ENCODE measurements around the gene POLR2H.
A peak's percentile ranks its signal among the peaks of the same experiment; 100 is the strongest.
"Not testable (repeated sequence)": the region's sequence is repeated elsewhere in the genome, so short reads cannot be mapped to it uniquely, and the experiment has no call there.

The POLR2H gene

DNA sequence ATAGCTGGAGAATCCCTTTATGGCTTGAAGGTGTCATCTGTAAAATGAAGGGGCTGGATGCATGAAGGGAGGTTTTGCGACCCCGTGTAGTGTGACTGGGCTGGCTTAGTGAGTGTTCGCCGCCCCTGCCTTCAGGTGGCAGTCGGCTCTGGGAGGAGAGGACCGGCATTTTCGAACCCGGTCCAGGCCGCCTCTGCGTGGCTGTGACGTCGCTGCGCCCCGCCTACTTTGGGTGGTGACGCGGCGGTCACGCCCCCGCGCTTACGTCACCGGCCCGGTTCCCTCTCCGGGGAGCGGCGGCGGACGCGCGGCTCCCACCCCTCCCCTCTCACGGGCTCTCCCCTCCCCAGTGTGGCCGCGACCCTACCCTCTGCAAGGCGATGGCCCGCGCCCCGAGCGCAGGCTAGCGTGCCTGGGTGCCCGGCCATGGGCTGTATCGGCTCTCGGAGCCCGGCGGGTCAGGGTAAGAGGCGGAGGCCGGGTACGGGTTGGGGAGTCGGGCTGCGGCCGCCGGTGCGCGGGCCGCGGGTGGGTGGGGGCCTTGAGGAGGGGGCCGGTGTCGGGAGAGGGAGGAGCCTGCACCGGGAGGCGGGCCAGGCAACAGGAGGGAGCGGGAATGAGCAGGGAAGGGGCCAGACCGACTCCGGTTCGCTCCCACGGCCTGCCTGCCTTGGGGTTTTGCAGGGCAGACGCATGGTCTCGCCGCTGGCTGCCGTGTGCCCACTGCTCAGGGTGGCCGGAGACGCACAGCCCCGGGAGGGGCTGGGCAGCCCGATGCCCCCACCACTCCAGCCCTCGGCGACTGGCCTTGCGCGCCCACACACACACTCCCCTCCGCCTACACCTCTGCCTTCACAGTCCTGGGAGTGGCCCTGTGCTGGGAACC is 25.6 kb upstream of the POLR2H start:
- peak; percentile 69 to 85 (median 82) for DNase-seq (ENCODE audit: low read depth in 3 of 3)

DNA sequence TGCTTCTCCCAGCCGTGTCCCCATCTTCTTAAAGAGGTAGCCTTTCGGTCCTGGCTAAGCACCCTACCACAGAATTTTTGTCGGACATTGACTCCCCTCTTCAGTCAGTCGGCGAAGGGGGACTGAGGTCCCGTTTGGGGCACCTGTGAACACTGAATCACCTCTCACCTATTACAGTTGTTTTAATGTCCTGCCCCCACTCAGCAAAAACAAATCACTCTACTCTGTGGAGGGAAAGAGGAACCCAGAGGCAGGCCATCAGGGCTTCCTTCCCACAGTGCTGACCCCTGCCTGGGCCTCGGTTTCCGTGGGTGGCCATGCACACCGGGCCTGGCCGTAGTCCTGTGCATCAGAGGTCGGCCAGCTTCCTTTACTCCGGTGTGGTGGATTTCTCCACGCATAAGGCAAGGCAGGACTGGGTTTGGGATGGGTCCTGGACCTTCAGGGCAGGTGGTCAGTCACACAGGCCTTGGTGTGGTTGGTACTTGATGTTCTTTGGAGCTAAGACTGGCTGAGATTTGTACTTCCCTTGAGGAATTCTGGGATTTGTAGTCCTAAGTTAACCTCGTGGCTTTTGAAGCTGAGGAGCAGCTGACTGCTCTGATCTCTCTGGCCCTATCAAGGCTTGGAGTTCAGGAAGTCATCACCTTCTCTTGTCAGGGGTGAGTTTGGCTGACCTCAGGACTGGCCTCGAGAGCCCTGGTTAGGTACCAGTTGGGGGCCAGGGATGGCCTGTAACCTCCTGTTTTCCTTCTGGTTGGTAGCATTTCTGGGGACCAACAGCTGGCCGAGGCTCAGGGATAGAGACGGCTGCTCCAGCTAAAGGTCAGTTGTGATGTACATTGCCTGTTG is 24.7 kb upstream of the POLR2H start:
- DNase-seq (ENCODE audit: low read depth in 3 of 3): no peak

DNA sequence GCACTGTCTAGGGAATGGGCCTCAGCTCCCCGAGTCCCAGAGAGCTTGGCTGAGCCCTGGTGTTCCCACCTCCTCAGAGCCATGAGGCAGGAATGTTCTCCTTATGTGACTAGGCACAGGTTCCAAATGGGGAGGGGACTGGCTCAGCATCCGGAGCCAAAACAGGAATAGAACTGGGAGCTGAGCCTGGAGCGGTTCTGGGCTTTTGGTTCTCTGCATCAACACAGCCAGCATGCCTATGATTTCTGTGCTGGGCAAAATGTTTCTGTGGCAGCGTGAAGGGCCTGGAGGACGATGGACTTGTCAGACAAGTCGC is 24.2 kb upstream of the POLR2H start, which contains the start of gene FAM131A:
FAM131A (plus strand) TSS at position 202 of the 316 bp plus-strand sequence; CDS start at position 233, 31 bp downstream.
- no peak for DNase-seq (ENCODE audit: low read depth in 3 of 3)

DNA sequence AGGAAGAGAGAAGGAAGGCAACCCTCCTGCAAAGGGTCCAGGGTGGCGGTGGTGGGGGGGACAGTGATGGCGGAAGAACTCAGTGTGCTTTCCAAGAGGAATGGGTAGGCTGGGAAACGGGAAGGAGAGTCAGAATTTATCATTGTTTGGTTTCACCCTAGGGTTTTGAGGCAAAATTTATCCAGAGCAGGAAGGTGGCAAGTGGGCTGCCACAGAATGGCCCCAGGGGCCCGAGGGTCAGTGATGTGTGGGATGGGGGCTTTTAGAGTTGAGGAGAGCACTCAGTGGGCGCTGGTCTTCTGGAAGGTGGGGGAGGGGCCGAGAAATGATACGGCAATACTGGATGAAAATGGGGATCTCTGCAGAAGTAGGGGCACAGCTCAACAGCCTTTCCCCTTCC is 23.5 kb upstream of the POLR2H start:
- DNase-seq (ENCODE audit: low read depth in 3 of 3): no peak

DNA sequence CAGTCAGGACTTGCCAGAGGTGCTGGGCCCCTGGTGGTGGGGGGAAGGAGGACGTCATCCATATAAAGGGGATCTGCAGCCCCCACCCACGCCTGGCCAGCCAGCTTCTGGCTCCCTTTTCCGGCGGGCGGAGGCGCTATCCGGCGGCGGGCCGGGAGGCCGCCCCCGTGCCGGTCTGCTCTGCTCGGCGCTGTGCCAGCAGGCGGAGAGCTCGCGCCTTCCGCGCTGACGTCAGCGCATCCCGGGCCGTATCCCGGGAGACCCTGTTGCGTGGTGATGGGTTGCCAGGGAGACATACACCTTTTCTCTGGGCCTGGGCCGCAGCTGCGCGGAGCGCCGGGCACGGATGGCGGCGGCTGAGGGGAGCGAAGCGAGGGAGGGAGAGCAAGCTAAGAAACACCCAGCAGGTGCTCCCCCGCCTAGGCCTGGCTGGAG is 23.0 kb upstream of the POLR2H start:
- no peak for DNase-seq (ENCODE audit: low read depth in 3 of 3)

DNA sequence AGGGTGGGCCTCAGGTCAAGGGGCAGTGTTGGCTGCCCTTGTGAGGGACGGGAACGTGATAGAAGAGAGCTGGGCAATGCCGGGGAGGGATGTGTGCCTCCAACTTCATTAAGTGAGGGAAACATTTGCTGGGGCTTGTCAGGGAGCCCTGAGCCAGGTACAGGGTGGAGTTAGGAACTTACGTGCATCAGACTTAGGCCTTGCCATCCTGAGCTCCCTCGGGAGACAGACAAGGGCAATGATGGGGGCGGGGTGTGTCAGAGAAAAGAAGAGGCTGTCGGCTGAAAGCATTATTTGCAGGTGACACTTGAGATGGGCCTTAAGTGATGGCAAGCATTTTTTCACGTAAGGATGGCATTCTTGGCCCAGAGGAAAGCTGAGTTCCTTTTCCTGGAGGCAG is 22.5 kb upstream of the POLR2H start:
- no peak for DNase-seq (ENCODE audit: low read depth in 3 of 3)

DNA sequence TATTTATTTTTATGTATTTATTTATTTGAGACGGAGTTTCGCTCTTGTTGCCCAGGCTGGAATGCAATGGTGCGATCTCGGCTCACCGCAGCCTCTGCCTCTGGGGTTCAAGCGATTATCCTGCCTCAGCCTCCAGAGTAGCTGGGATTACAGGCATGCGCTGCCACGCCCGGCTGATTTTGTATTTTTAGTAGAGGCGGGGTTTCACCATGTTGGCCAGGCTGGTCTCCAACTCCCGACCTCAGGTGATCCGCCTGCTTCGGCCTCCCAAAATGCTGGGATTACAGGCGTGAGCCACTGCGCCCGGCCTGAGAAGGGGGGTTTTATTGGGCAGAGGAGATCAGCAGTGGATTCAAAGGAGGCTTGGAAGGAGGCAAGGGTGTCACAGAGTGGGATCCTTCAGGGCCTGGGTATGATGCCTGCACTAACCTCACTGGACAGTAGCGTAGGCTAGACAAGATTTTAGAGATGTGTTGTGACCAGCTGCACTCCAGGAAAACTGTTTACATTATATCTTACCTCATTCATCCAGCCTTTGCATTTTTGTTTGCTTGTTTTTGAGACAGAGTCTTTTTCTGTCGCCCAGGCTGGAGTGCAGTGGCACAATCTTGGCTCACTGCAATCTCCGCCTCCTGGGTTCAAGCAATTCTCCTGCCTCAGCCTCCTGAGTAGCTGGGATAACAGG is 21.9 kb upstream of the POLR2H start:
- DNase-seq (ENCODE audit: low read depth in 3 of 3): not testable (repeated sequence)

DNA sequence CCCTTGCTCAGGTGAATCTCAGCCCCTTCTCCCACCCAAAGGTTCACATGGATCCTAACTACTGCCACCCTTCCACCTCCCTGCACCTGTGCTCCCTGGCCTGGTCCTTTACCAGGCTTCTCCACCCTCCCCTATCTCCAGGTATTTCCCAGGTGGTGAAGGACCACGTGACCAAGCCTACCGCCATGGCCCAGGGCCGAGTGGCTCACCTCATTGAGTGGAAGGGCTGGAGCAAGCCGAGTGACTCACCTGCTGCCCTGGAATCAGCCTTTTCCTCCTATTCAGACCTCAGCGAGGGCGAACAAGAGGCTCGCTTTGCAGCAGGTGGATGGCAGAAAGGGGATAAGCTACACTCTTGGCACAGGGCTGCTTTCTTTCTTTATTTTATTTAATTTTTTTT is 19.6 kb upstream of the POLR2H start:
- no peak for DNase-seq (ENCODE audit: low read depth in 3 of 3)

DNA sequence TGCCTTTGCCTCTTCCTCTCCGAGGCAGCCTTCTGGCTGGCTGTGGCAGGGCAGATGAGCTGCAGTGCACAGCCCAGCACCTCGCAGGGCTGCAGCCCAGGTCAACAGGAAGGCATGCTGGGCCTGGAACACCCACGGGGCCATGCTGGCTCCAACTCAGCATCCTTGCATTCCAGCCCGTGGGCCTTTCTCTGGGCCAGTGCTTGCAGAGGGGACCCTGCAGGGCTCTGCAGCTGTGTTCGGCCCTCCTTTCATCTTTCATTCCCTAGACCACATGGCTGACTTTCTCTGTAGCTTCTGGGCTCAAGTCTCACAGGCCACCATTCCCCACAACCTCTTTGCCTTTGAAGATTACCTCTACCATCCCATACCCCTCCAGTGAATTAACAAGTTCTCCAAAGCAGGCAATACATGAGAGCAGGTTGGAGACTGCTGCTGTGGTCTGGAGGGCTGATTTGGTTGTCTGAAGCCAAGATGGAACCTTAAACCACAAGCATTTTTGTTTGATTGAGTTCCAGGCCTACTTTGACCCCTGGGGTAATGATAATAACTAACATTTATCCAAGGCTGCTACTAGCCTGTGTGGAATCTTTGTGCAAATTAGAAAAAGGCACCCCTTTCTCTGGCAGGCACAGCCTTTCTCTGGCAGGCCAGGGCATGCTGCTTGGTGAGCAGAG is 18.2 kb upstream of the POLR2H start:
- no peak for DNase-seq (ENCODE audit: low read depth in 3 of 3)

DNA sequence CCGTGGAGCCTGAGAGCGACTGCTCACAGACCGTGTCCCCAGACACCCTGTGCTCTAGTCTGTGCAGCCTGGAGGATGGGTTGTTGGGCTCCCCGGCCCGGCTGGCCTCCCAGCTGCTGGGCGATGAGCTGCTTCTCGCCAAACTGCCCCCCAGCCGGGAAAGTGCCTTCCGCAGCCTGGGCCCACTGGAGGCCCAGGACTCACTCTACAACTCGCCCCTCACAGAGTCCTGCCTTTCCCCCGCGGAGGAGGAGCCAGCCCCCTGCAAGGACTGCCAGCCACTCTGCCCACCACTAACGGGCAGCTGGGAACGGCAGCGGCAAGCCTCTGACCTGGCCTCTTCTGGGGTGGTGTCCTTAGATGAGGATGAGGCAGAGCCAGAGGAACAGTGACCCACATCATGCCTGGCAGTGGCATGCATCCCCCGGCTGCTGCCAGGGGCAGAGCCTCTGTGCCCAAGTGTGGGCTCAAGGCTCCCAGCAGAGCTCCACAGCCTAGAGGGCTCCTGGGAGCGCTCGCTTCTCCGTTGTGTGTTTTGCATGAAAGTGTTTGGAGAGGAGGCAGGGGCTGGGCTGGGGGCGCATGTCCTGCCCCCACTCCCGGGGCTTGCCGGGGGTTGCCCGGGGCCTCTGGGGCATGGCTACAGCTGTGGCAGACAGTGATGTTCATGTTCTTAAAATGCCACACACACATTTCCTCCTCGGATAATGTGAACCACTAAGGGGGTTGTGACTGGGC is 16.8 kb upstream of the POLR2H start:
- DNase-seq (ENCODE audit: low read depth in 3 of 3): no peak

DNA sequence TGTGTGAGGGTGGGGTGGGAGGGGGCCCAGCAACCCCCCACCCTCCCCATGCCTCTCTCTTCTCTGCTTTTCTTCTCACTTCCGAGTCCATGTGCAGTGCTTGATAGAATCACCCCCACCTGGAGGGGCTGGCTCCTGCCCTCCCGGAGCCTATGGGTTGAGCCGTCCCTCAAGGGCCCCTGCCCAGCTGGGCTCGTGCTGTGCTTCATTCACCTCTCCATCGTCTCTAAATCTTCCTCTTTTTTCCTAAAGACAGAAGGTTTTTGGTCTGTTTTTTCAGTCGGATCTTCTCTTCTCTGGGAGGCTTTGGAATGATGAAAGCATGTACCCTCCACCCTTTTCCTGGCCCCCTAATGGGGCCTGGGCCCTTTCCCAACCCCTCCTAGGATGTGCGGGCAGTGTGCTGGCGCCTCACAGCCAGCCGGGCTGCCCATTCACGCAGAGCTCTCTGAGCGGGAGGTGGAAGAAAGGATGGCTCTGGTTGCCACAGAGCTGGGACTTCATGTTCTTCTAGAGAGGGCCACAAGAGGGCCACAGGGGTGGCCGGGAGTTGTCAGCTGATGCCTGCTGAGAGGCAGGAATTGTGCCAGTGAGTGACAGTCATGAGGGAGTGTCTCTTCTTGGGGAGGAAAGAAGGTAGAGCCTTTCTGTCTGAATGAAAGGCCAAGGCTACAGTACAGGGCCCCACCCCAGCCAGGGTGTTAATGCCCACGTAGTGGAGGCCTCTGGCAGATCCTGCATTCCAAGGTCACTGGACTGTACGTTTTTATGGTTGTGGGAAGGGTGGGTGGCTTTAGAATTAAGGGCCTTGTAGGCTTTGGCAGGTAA is 16.0 kb upstream of the POLR2H start:
- no peak for DNase-seq (ENCODE audit: low read depth in 3 of 3)

DNA sequence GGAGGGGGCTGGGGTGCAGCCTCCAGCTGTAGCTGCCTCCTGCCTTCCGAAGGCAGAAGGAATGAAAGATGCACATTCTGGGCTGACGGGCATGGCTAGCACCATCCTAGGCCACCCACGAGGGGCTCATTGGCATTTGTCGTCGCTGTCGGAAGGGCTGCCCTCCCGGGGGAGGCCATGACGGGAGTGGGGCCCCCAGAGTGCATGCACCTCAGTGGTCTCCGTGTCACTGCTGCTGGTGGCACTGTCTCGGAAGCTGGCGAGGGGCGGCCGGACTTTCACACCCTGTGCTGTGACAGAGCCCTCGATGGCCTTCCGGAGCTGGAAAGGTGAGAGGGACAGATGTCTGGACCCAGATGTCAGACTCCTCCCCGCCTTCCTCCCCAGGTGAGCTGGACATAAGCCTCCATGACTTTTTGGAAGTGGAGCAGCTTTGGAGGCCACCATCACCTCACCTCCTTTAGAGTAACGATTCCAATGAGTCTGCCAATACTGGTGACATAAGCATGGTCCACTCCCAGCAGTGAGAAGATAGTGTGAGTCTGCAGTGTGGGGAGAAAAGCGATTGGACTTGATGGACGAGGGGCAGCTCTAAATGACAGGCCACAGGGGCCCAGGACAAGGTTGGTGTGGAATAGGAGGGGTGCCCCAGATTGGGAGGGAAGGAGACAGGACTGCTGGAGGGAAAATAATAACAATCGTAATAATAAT is 14.9 kb upstream of the POLR2H start:
- no peak for DNase-seq (ENCODE audit: low read depth in 3 of 3)

DNA sequence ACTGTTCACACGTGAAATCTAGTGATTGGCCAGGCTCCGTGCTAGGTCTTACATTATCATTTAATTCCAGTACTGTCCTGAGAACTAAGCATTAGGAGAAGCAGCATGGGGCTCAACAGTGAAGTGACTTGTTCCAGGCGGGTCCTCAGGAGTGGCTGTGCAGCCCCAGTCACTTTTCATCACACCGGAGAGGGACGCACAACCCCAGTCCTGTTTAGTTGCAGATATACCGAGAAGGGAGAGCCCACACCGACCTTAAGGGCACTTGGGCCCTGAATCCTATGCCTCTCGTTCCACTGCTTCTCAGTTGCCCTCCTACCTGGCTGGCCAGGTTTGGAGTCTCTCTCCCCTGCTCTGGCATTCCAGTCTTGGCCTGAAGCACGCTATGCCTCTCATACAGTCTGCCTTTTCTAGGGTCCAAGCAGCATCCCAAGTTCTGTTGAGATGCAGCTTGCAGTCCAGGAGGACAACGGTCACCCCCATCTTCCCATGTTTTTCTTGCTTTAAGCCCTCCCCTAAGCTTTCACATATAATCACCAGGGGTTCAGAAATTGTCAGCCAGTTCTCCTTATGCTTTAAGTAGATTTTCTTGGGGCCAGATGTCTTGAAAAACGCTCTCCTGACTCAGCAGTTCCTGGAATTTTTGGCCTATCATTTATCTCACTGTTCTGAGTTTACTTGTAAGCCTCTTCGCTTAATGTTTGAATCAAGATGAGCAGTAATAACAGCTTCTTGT is 14.0 kb upstream of the POLR2H start:
- no peak for DNase-seq (ENCODE audit: low read depth in 3 of 3)

DNA sequence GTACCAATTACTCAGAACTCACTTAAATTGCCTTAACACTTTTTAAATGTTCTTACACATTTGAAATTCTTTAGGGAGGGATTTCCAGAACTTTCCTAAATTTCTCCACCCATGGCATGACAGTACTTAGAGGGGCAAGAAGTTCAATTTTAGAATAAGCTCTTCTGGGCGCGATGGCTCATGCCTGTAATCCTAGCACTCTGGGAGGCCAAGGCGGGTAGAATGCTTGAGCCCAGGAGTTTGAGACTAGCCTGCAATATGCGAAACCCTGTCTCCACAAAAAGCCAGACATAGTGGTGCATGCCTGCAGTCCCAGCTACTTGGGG is 13.5 kb upstream of the POLR2H start:
- DNase-seq (ENCODE audit: low read depth in 3 of 3): no peak

DNA sequence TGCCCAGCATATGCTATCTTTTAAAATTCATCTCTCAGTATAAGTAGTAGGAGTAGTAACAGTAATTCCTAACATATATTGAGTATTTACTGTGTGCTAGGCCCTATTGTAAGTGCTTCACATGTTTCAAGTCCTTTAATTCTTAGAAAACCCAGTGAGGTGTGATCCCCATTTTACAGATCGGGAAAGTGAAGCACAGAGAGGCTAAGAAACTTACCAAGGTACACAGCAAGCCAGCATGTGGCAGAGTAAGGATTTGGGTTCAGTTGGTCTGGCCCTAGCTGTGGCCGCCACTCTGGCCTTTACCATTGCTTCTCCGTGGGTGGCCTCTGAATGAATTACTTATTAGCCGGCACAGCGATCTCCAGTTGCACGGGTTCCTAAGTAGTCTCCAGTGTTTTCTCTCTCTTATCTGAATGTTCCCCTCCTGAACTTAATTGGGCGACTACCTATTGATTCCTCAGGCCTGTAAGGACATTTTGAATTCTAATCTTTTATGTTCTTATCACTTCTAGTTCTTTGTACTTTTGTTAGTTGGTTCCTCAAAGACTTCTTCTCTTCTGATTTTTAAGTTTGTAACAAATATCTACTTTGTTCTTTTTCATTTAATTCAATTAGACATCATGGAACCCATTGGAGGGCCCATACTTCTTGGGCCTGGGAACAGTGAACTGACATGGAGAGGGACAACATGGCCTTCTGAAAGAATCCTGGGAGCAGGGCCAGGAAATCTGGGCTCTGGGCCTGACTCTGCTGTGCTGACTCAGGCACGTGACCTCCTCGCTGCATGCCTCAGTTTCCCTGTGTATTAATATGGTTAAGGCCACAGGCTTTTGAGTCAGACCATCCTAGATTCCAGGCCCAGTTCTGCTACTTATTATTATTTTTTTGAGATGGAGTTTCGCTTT is 11.7 kb upstream of the POLR2H start:
- no peak for DNase-seq (ENCODE audit: low read depth in 3 of 3)

DNA sequence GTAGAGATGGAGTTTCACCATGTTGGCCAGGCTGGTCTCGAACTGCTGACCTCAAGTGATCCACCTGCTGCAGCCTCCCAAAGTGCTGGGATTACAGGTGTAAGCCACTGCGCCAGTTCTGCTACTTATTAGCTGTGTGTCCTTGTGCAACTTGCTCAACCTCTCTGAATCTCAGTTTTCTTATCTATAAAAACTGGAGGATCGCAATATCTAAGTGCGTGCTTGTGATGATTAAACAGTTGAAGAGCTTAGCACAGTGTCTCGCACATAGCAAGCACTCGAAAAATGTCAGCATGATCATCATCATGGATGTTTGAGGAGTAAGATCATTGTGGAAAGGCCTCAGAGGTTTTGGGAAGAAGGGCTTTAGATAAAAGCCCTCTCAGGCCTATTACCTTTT is 10.9 kb upstream of the POLR2H start:
- no peak for DNase-seq (ENCODE audit: low read depth in 3 of 3)

DNA sequence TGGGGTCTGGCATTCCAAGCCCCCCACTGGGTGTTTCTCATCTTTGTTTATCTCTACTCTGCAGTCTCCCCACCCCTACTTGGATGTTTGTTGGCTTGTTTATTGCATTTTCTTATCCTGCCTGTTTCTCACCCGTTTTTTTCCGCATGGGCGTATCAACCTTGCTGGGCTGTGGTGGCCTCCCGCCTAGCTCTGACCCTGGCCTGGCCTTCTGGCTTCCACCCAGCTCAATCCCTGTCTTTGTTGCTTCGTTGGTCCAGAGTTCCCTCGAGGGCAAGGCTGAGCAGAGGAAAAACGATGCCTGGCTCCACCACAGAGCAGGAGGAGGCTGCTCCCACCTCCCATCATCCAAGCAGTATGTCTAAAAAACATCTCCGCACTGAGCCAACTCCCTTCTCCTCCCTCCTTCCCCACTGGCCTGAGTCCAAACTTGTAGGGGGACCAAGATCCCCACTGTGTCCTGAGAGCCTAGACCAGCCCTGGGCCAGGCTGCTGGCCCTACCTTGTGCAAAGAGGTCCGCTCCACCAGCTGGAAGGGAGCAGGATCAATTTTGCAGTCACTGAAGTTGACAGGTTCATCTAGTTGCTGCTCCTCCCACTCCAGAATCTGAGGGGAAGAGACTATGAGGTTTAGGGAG is 9.9 kb upstream of the POLR2H start:
- DNase-seq (ENCODE audit: low read depth in 3 of 3): no peak
